B cell (primary cell): ENCODE measurements around the gene CASS4. TPM values are rescaled to one million over a fixed set of nuclear protein-coding genes. Genes with fewer than 3 reads are reported as not detected.

Experiments
- ATAC-seq: fragments of 200-7000 bp; cut with Tn5 transposase; one replicate; pipeline ENCODE4 v1.10.0; 2021; ENCODE audit warnings: low read depth, mild to moderate bottlenecking, moderate number of reproducible peaks, moderate library complexity
- CTCF ChIA-PET: fragments of 350-600 bp; sonication (Branson Sonifier 250); formaldehyde crosslinking; loops from one replicate; lab custom pipeline; 2021; ENCODE audit warnings: antibody characterized with exemption, inconsistent platforms; lab: Charles Lee
- POLR2A ChIA-PET: fragments of 350-600 bp; sonication (Branson Sonifier 250); formaldehyde crosslinking; loops from one replicate; lab custom pipeline; 2021; ENCODE audit warnings: antibody characterized with exemption; lab: Charles Lee
- DNase-seq: peaks from one replicate; pipeline ENCODE4 v3.0.0; 2013
- H2AFZ ChIP-seq: 2 replicates; pipeline ENCODE4 v1.6.1; 2012; ENCODE audit warnings: mild to moderate bottlenecking, low read depth, low read length; ENCODE audit not compliant: insufficient read depth, poor library complexity, severe bottlenecking
- H3K27ac ChIP-seq, 2 donors: 1 replicate in 1 of 2; 2 replicates in 1 of 2; pipeline ENCODE4 v1.5.1; 2012 to 2013; ENCODE audit warnings: low read length in 2 of 2, mild to moderate bottlenecking in 2 of 2, moderate library complexity in 1 of 2
- H3K27me3 ChIP-seq, 4 experiments: fragments of 200-600 bp in 1 of 4; sonication (generic) in 1 of 4; replicated peaks in 1 of 4; 1 replicate in 2 of 4; 2 replicates in 2 of 4; pipeline versions ENCODE4 v1.6.1 to v1.7.0; 2013 to 2016; ENCODE audit warnings: low read length in 3 of 4, mild to moderate bottlenecking in 2 of 4, mixed read lengths in 1 of 4, moderate library complexity in 1 of 4; ENCODE audit not compliant: insufficient read depth in 4 of 4, control insufficient read depth in 3 of 4; ENCODE audit errors: control extremely low read depth in 1 of 4
- H3K36me3 ChIP-seq, 2 experiments: replicated peaks in 1 of 2; 1 replicate in 1 of 2; 2 replicates in 1 of 2; pipeline versions ENCODE4 v1.6.1 to v1.7.1; 2013; ENCODE audit warnings: low read length in 1 of 2; ENCODE audit not compliant: insufficient read depth in 2 of 2, control insufficient read depth in 1 of 2; ENCODE audit errors: control extremely low read depth in 1 of 2, extremely low read depth in 1 of 2
- H3K4me1 ChIP-seq, 2 donors: fragments of 200-600 bp in 1 of 2; sonication (generic) in 1 of 2; 1 replicate in 1 of 2; 2 replicates in 1 of 2; pipeline versions ENCODE4 v1.5.1 to v1.6.1; 2013 to 2017; ENCODE audit warnings: low read length in 2 of 2; ENCODE audit not compliant: control insufficient read depth in 2 of 2, insufficient read depth in 2 of 2
- H3K4me2 ChIP-seq: replicated peaks from 2 replicates; pipeline ENCODE3; 2012; ENCODE audit warnings: mild to moderate bottlenecking, low read depth, low read length; ENCODE audit not compliant: poor library complexity, severe bottlenecking
- H3K4me3 ChIP-seq, 5 experiments: fragments of 200-600 bp in 1 of 5; sonication (generic) in 1 of 5; 1 replicate in 3 of 5; 2 replicates in 2 of 5; pipeline versions ENCODE4 v1.5.1 to v1.7.0; 2011 to 2016; ENCODE audit warnings: low read length in 4 of 5, mild to moderate bottlenecking in 4 of 5, low read depth in 2 of 5, control low read depth in 1 of 5, moderate library complexity in 1 of 5; ENCODE audit not compliant: insufficient read depth in 1 of 5; ENCODE audit errors: control extremely low read depth in 1 of 5, extremely low read depth in 1 of 5
- H3K79me2 ChIP-seq: fragments of 200-600 bp; sonication (generic); one replicate; pipeline ENCODE4 v1.6.0; 2016; ENCODE audit warnings: low read length; ENCODE audit not compliant: control insufficient read depth, insufficient read depth
- H3K9ac ChIP-seq: fragments of 200-600 bp; sonication (generic); 2 replicates; pipeline ENCODE4 v1.6.1; 2017; ENCODE audit warnings: mild to moderate bottlenecking, low read length, moderate library complexity
- H3K9me3 ChIP-seq, 3 donors: one replicate each; pipeline versions ENCODE4 v1.6.1 to v1.7.1; 2013; ENCODE audit warnings: low read length in 2 of 3; ENCODE audit not compliant: control insufficient read depth in 2 of 3, insufficient read depth in 1 of 3; ENCODE audit errors: control extremely low read depth in 1 of 3
- H4K20me1 ChIP-seq: 2 replicates; pipeline ENCODE4 v1.6.0; 2012; ENCODE audit warnings: mild to moderate bottlenecking, low read length; ENCODE audit not compliant: insufficient read depth, control insufficient read depth, poor library complexity, severe bottlenecking
- H3K27ac Mint-ChIP-seq: one replicate; pipeline ENCODE4 v1.8.0; 2021; ENCODE audit warnings: mixed read lengths
- H3K27me3 Mint-ChIP-seq: one replicate; pipeline ENCODE4 v1.8.0; 2021; ENCODE audit warnings: mixed read lengths
- H3K4me1 Mint-ChIP-seq: one replicate; pipeline ENCODE4 v1.8.0; 2021; ENCODE audit warnings: mixed read lengths
- H3K4me3 Mint-ChIP-seq: one replicate; pipeline ENCODE4 v1.8.0; 2021; ENCODE audit warnings: mixed read lengths
- H3K9me3 Mint-ChIP-seq: one replicate; pipeline ENCODE4 v1.8.0; 2022; ENCODE audit warnings: mixed read lengths; ENCODE audit not compliant: insufficient read depth
- CTCF ChIP-seq: fragments of 200-600 bp; IDR thresholded peaks from one replicate; pipeline ENCODE4 v1.8.0; 2022; ENCODE audit warnings: antibody characterized with exemption, mild to moderate bottlenecking
- EZH2 ChIP-seq: IDR thresholded peaks from 2 replicates; pipeline ENCODE4 v1.6.1; 2012; ENCODE audit warnings: borderline replicate concordance, low read depth, mild to moderate bottlenecking, moderate library complexity, low read length; ENCODE audit not compliant: insufficient read depth, poor library complexity, severe bottlenecking
- WGBS: methylation state at CpG from one replicate; pipeline ENCODE4 v1.1.5; 2013; ENCODE audit warnings: missing lambda C conversion rate; ENCODE audit not compliant: insufficient coverage; 5-methylcytosine and 5-hydroxymethylcytosine counted together
- intact Hi-C: fragments of 100-400 bp; cut with micrococcal nuclease; formaldehyde crosslinking; loops from one replicate; pipeline ENCODE4 v1.10.0; 2022
- polyA plus RNA-seq: library from polyadenylated mRNA; depleted of rRNA; stranded (reverse); fragments of >200 nt; gene quantifications from 2 replicates; pipeline ENCODE4 v1.2.3, GENCODE V29; 2012
- total RNA-seq, 2 donors: library from RNA; stranded (reverse); fragments of 120-200 nt in 1 of 2; gene quantifications; 1 replicate in 1 of 2; 2 replicates in 1 of 2; pipeline versions ENCODE4 v1.2.3 to v1.2.4, GENCODE V29; 2013 to 2022

Gene CASS4
- total and polyA plus RNA-seq, 2 donors (not counting 1 experiment from before 2014, with no cell fraction given), result 0.42 to 0.45 TPM

GRCh38 chr20:56424931-56425330 lies 12.9 kb downstream of the CASS4 start:
- Mint-ChIP-seq H3K9me3 (no peaks in the 10 kb centered on the region), H3K27ac (no peak overlapping the region), H3K4me3 (no peak overlapping the region), H3K27me3 (peaks cover 9% of the 10 kb centered on the region), H3K4me1 (peaks cover 20% of the 10 kb centered on the region)
- POLR2A ChIA-PET, result no interaction called here
- H3K9ac ChIP-seq, result no peak overlapping the region
- CTCF ChIA-PET, result no interaction called here
- H3K36me3 ChIP-seq, result no peaks in the 10 kb centered on the region
- H3K4me1 ChIP-seq, result peaks cover 9 to 19% of the 10 kb centered on the region in 2 donors
- no peak for DNase-seq
- intact Hi-C loops, result no loop called here
- no peaks in the 10 kb centered on the region for H4K20me1 ChIP-seq
- no peaks in the 10 kb centered on the region for H3K79me2 ChIP-seq
- no peak for ATAC-seq
- TF ChIP-seq EZH2, result no peak
- TF ChIP-seq CTCF, result no peak
- H3K4me3 ChIP-seq, result no peak overlapping the region
- H3K27ac ChIP-seq, result no peak overlapping the region
- peaks cover 0 to 16% (median 1%) of the 10 kb centered on the region in 4 experiments for H3K27me3 ChIP-seq
- H3K9me3 ChIP-seq, result no peaks in the 10 kb centered on the region
- H3K4me2 ChIP-seq, result no peak overlapping the region
- no peak overlapping the region for H2AFZ ChIP-seq
- WGBS, result 100% methylated on average over 1 of the region's 1 CpG

GRCh38 chr20:56426026-56426425 lies 14.0 kb downstream of the CASS4 start:
- CTCF ChIA-PET, result no interaction called here
- H3K4me2 ChIP-seq, result no peak overlapping the region
- peaks cover 13 to 22% of the 10 kb centered on the region in 2 donors for H3K4me1 ChIP-seq
- DNase-seq (no peak), ATAC-seq (no peak)
- no peak overlapping the region for H3K9ac ChIP-seq
- Mint-ChIP-seq H3K9me3 (no peaks in the 10 kb centered on the region), H3K4me1 (peaks cover 25% of the 10 kb centered on the region), H3K27me3 (peaks cover 9% of the 10 kb centered on the region), H3K27ac (no peak overlapping the region), H3K4me3 (no peak overlapping the region)
- no peaks in the 10 kb centered on the region for H3K9me3 ChIP-seq
- intact Hi-C loops, result no loop called here
- H3K79me2 ChIP-seq, result no peaks in the 10 kb centered on the region
- no peak overlapping the region for H2AFZ ChIP-seq
- H3K36me3 ChIP-seq, result no peaks in the 10 kb centered on the region
- H3K27me3 ChIP-seq, result peaks cover 0 to 13% (median 1%) of the 10 kb centered on the region in 4 experiments
- no peak overlapping the region for H3K27ac ChIP-seq
- TF ChIP-seq EZH2, result no peak
- TF ChIP-seq CTCF, result no peak
- H4K20me1 ChIP-seq, result no peaks in the 10 kb centered on the region
- H3K4me3 ChIP-seq, result no peak overlapping the region
- POLR2A ChIA-PET, result no interaction called here
- 100% methylated on average over 3 of the region's 9 CpGs for WGBS
